PC-9 (cell line): ENCODE measurements around the gene USH2A. TPM values are rescaled to one million over a fixed set of nuclear protein-coding genes. Genes with fewer than 3 reads are reported as not detected.

Experiments
- BruUV-seq: library from RNA; stranded (reverse); fragments of 400-500 nt; replicated peaks from 2 replicates; lab custom pipeline; 2021; lab: Mats Ljungman, UMichigan
- CTCF ChIA-PET: fragments of 300-600 bp; sonication (Branson Sonifier 250); formaldehyde crosslinking; loops from one replicate; lab custom pipeline; 2022; ENCODE audit warnings: antibody characterized with exemption; lab: Charles Lee
- POLR2A ChIA-PET: fragments of 300-600 bp; sonication (Branson Sonifier 250); formaldehyde crosslinking; loops from one replicate; lab custom pipeline; 2022; ENCODE audit warnings: antibody characterized with exemption; ENCODE audit not compliant: unreplicated experiment; lab: Charles Lee
- DNase-seq, 2 experiments: peaks; one replicate each; pipeline versions ENCODE4 v3.0.0 to v3.0.0-alpha.2; 2015 to 2022; ENCODE audit warnings: mixed read lengths in 1 of 2
- H2AFZ ChIP-seq: fragments of 200-600 bp; sonication (generic); 2 replicates; pipeline ENCODE4 v1.8.1; 2017; ENCODE audit warnings: antibody characterized with exemption
- H3F3A ChIP-seq: fragments of 200-600 bp; sonication (generic); 2 replicates; pipeline ENCODE4 v1.8.1; 2017; ENCODE audit warnings: antibody characterized with exemption, mild to moderate bottlenecking, low read depth; ENCODE audit not compliant: insufficient read depth
- H3K27ac ChIP-seq: fragments of 200-600 bp; sonication (generic); 2 replicates; pipeline ENCODE4 v1.6.1; 2016; ENCODE audit warnings: mixed run types
- H3K27me3 ChIP-seq: fragments of 200-600 bp; sonication (generic); 2 replicates; pipeline ENCODE4 v1.6.1; 2016; ENCODE audit warnings: low read depth, mixed run types; ENCODE audit not compliant: insufficient read depth
- H3K36me3 ChIP-seq: fragments of 200-600 bp; sonication (generic); 2 replicates; pipeline ENCODE4 v1.6.1; 2016; ENCODE audit warnings: low read depth, mixed run types
- H3K4me1 ChIP-seq: fragments of 200-600 bp; sonication (generic); replicated peaks from 2 replicates; pipeline ENCODE4 v1.6.1; 2016; ENCODE audit warnings: mixed run types; ENCODE audit not compliant: insufficient read depth
- H3K4me2 ChIP-seq: fragments of 200-600 bp; sonication (generic); 2 replicates; pipeline ENCODE4 v1.6.1; 2017; ENCODE audit warnings: mixed run types
- H3K4me3 ChIP-seq: fragments of 200-600 bp; sonication (generic); 2 replicates; pipeline ENCODE4 v1.6.1; 2016; ENCODE audit warnings: mixed run types
- H3K79me2 ChIP-seq: fragments of 200-600 bp; sonication (generic); 2 replicates; pipeline ENCODE4 v1.6.1; 2017; ENCODE audit warnings: low read depth, mixed run types
- H3K9me2 ChIP-seq: fragments of 200-600 bp; sonication (generic); 2 replicates; pipeline ENCODE4 v1.8.1; 2017; ENCODE audit warnings: mild to moderate bottlenecking; ENCODE audit not compliant: insufficient read depth
- H3K9me3 ChIP-seq: fragments of 200-600 bp; sonication (generic); 2 replicates; pipeline ENCODE4 v1.8.1; 2016; ENCODE audit warnings: low read depth; ENCODE audit not compliant: insufficient read depth
- H4K20me1 ChIP-seq: fragments of 200-600 bp; sonication (generic); 2 replicates; pipeline ENCODE4 v1.8.1; 2017; ENCODE audit not compliant: insufficient read depth
- CTCF ChIP-seq: fragments of 200-600 bp; sonication (generic); conservative IDR thresholded peaks from 2 replicates; pipeline ENCODE4 v1.6.1; 2017; ENCODE audit warnings: mixed run types, antibody characterized with exemption, mild to moderate bottlenecking, moderate library complexity
- EZH2 ChIP-seq: fragments of 200-600 bp; sonication (generic); IDR thresholded peaks from 2 replicates; pipeline ENCODE4 v1.8.0; 2017; ENCODE audit warnings: antibody characterized with exemption, low read depth
- intact Hi-C: fragments of 100-400 bp; cut with micrococcal nuclease; formaldehyde crosslinking; loops from one replicate; pipeline ENCODE4 v1.10.0; 2022; ENCODE audit not compliant: unreplicated experiment
- total RNA-seq: library from RNA; stranded (reverse); gene quantifications from 2 replicates; pipeline ENCODE4 v1.2.3, GENCODE V29; 2021

Gene USH2A
- total RNA-seq, 1 experiment from 2014 or later: not detected

GRCh38 chr1:215660259-215660658 lies 763.0 kb downstream of the USH2A start:
- H3F3A ChIP-seq: no peaks in the 10 kb centered on the region
- no peaks in the 10 kb centered on the region for H3K9me3 ChIP-seq
- CTCF ChIA-PET: no interaction called here
- POLR2A ChIA-PET: no interaction called here
- DNase-seq: no peak
- H3K4me3 ChIP-seq: no peak overlapping the region
- no peaks in the 10 kb centered on the region for H3K36me3 ChIP-seq
- no TSS peak for BruUV-seq
- no peak overlapping the region for H2AFZ ChIP-seq
- TF ChIP-seq CTCF (no peak), EZH2 (no peak)
- H3K27ac ChIP-seq: no peak overlapping the region
- no peaks in the 10 kb centered on the region for H3K79me2 ChIP-seq
- no peaks in the 10 kb centered on the region for H4K20me1 ChIP-seq
- H3K9me2 ChIP-seq: 0 out of 2 replicates have a peak, but pooled peaks cover 2% of the 10 kb centered on the region
- H3K27me3 ChIP-seq: no peaks in the 10 kb centered on the region
- H3K4me1 ChIP-seq: no peaks in the 10 kb centered on the region
- H3K4me2 ChIP-seq: no peak overlapping the region
- intact Hi-C loops: no loop called here

- H3K27ac ChIP-seq: no peak overlapping the region
- H2AFZ ChIP-seq: no peak overlapping the region
- ChIA-PET POLR2A (no interaction called here), CTCF (no interaction called here)
- H3K4me2 ChIP-seq: no peak overlapping the region
- H4K20me1 ChIP-seq: no peaks in the 10 kb centered on the region
- BruUV-seq: no TSS peak
- no peaks in the 10 kb centered on the region for H3K9me2 ChIP-seq
- H3F3A ChIP-seq: no peaks in the 10 kb centered on the region
- H3K4me3 ChIP-seq: no peak overlapping the region
- intact Hi-C loops: no loop called here
- no peaks in the 10 kb centered on the region for H3K4me1 ChIP-seq
- no peak for TF ChIP-seq EZH2
- TF ChIP-seq CTCF: no peak
- no peaks in the 10 kb centered on the region for H3K36me3 ChIP-seq
- no peaks in the 10 kb centered on the region for H3K79me2 ChIP-seq
- H3K9me3 ChIP-seq: no peaks in the 10 kb centered on the region
- H3K27me3 ChIP-seq: no peaks in the 10 kb centered on the region
- no peak for DNase-seq
Observed at GRCh38 chr1:215657047-215657446, 766.2 kb downstream of the USH2A start.

- Histone ChIP-seq H2AFZ (no peak overlapping the region), H4K20me1 (no peaks in the 10 kb centered on the region), H3F3A (no peaks in the 10 kb centered on the region), H3K79me2 (no peaks in the 10 kb centered on the region), H3K9me2 (no peaks in the 10 kb centered on the region; the same call in 1 of the 2 replicates), H3K27me3 (no peaks in the 10 kb centered on the region), H3K27ac (no peak overlapping the region), H3K36me3 (no peaks in the 10 kb centered on the region), H3K4me1 (no peaks in the 10 kb centered on the region), H3K9me3 (no peaks in the 10 kb centered on the region), H3K4me2 (no peak overlapping the region), H3K4me3 (no peak overlapping the region)
- ChIA-PET POLR2A (no interaction called here), CTCF (no interaction called here)
- intact Hi-C loops: no loop called here
- no peak for DNase-seq
- no TSS peak for BruUV-seq
- TF ChIP-seq EZH2: no peak
- no peak for TF ChIP-seq CTCF
Observed at GRCh38 chr1:215652371-215652770, 770.9 kb downstream of the USH2A start.
